ENCODE data around the gene PJA2.

PJA2 gene

GRCh38 chr5:109378095-109378494 lies 31.7 kb downstream of the PJA2 start:
- TF ChIP-seq CTCF (IDR thresholded peaks at IDR 0.05; ENCODE audit: insufficient read depth, low read length) (no peak), POLR2AphosphoS5 (IDR thresholded peaks at IDR 0.05; ENCODE audit: low read depth) (no peak), SPI1 (IDR thresholded peaks at IDR 0.05; ENCODE audit: borderline replicate concordance, low read depth) (no peak), GABPA (IDR thresholded peaks at IDR 0.05; ENCODE audit: low read depth) (no peak), REST (IDR thresholded peaks at IDR 0.05; ENCODE audit: insufficient replicate concordance, low read depth) (no peak)
- H3K4me3 ChIP-seq (replicated peaks; ENCODE audit: insufficient read depth, low read length), result no peak overlapping the region
- no peaks in the 10 kb centered on the region for H3K27me3 ChIP-seq (ENCODE audit: insufficient read depth, poor library complexity, severe bottlenecking)
- DNase-seq (ENCODE audit: low read depth in 1 of 2, low spot score in 1 of 2), result no peak
- no peak overlapping the region for H3K27ac ChIP-seq (replicated peaks)

GRCh38 chr5:109374625-109375024 lies 35.1 kb downstream of the PJA2 start:
- no peak overlapping the region for H3K4me3 ChIP-seq (replicated peaks; ENCODE audit: insufficient read depth, low read length)
- no peak overlapping the region for H3K27ac ChIP-seq (replicated peaks)
- DNase-seq (ENCODE audit: low read depth in 1 of 2, low spot score in 1 of 2), result no peak
- TF ChIP-seq CTCF (IDR thresholded peaks at IDR 0.05; ENCODE audit: insufficient read depth, low read length) (no peak), REST (IDR thresholded peaks at IDR 0.05; ENCODE audit: insufficient replicate concordance, low read depth) (no peak), GABPA (IDR thresholded peaks at IDR 0.05; ENCODE audit: low read depth) (no peak), SPI1 (IDR thresholded peaks at IDR 0.05; ENCODE audit: borderline replicate concordance, low read depth) (no peak), POLR2AphosphoS5 (IDR thresholded peaks at IDR 0.05; ENCODE audit: low read depth) (no peak)
- no peaks in the 10 kb centered on the region for H3K27me3 ChIP-seq (ENCODE audit: insufficient read depth, poor library complexity, severe bottlenecking)

- no peak for DNase-seq (ENCODE audit: low read depth in 1 of 2, low spot score in 1 of 2)
- TF ChIP-seq SPI1 (IDR thresholded peaks at IDR 0.05; ENCODE audit: borderline replicate concordance, low read depth) (no peak), GABPA (IDR thresholded peaks at IDR 0.05; ENCODE audit: low read depth) (no peak), POLR2AphosphoS5 (IDR thresholded peaks at IDR 0.05; ENCODE audit: low read depth) (no peak), CTCF (IDR thresholded peaks at IDR 0.05; ENCODE audit: insufficient read depth, low read length) (no peak), REST (IDR thresholded peaks at IDR 0.05; ENCODE audit: insufficient replicate concordance, low read depth) (no peak)
- H3K4me3 ChIP-seq (replicated peaks; ENCODE audit: insufficient read depth, low read length), result no peak overlapping the region
- H3K27ac ChIP-seq (replicated peaks), result no peak overlapping the region
- no peaks in the 10 kb centered on the region for H3K27me3 ChIP-seq (ENCODE audit: insufficient read depth, poor library complexity, severe bottlenecking)
Observed at GRCh38 chr5:109373932-109374331, 35.8 kb downstream of the PJA2 start.

All from HL-60 (cell line).